Glutamatergic neuron (in vitro differentiated cells): ENCODE measurements around the gene NEMP1. TPM values are rescaled to one million over a fixed set of nuclear protein-coding genes. Genes with fewer than 3 reads are reported as not detected.
"Not testable (repeated sequence)": the region's sequence is repeated elsewhere in the genome, so short reads cannot be mapped to it uniquely, and the experiment has no call there.

Source experiments
- DNase-seq: peaks from one replicate; pipeline ENCODE4 v3.0.0; 2022
- H3K27ac Mint-ChIP-seq: one replicate; pipeline ENCODE4 v1.8.0; 2020; ENCODE audit warnings: mild to moderate bottlenecking, mixed read lengths, inconsistent platforms; ENCODE audit not compliant: unreplicated experiment
- H3K27me3 Mint-ChIP-seq: one replicate; pipeline ENCODE4 v1.8.0; 2020; ENCODE audit warnings: mild to moderate bottlenecking, moderate library complexity, mixed read lengths, inconsistent platforms; ENCODE audit not compliant: unreplicated experiment
- H3K36me3 Mint-ChIP-seq: one replicate; pipeline ENCODE4 v1.8.0; 2020; ENCODE audit warnings: mild to moderate bottlenecking, mixed read lengths, inconsistent platforms; ENCODE audit not compliant: unreplicated experiment
- H3K4me1 Mint-ChIP-seq: one replicate; pipeline ENCODE4 v1.8.0; 2020; ENCODE audit warnings: mild to moderate bottlenecking, low read depth, mixed read lengths, inconsistent platforms; ENCODE audit not compliant: unreplicated experiment
- H3K4me3 Mint-ChIP-seq: one replicate; pipeline ENCODE4 v1.8.0; 2020; ENCODE audit warnings: mild to moderate bottlenecking, mixed read lengths, inconsistent platforms; ENCODE audit not compliant: unreplicated experiment
- H3K9me3 Mint-ChIP-seq: one replicate; pipeline ENCODE4 v1.8.0; 2020; ENCODE audit warnings: mild to moderate bottlenecking, moderate library complexity, mixed read lengths, inconsistent platforms; ENCODE audit not compliant: unreplicated experiment
- total RNA-seq: library from RNA; stranded (reverse); fragmentation: NEBNext Ultra II Directional; extraction: Animal tissue kit (Norgen Biotek cat#: 25700); gene quantifications from one replicate; pipeline ENCODE4 v1.2.1, GENCODE V29; 2021; ENCODE audit not compliant: unreplicated experiment
- TF ChIP-seq, protein P1 (sequence below): fragments of 200-600 bp; sonication (generic); IDR thresholded peaks from one replicate; pipeline ENCODE4 v1.5.0; 2021; ENCODE audit not compliant: partially characterized antibody, unreplicated experiment

Gene NEMP1
- total RNA-seq, 1 donor from 2014 or later = 11.5 TPM

DNA sequence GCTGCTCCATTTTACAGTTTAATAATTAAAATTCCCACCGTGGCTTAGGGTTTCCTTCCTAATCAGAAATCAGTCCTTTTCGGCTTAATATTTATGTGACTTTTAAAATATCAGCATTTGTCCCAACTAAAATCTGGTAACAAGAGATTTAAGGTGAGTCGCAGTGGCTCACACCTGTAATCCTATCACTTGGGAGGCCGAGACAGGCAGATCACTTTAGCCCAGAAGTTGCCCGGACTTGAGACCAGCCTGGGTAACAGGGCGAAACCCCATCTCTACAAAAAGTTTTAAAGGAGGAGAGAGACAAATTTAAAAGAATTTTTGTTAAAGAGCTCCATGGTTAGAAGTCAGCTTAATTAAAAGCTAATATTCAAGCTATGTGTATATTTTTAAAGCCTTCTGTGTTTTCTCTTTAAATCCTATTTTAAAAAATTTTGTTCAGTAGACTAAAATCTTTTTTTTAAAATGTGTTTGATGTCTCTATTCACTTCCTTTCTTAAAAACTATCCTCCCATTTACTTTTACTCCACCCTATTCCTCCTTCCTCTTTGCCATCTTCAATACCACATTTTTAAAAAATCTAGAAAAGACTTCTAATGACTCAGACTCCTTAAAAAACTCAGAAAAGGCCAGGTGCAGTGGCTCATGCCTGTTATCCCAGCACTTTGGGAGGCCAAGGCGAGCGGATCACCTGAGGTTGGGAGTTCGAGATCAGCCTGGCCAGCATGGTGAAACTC lies 58.4 kb downstream of the NEMP1 start:
- TF ChIP-seq, protein P1, sequence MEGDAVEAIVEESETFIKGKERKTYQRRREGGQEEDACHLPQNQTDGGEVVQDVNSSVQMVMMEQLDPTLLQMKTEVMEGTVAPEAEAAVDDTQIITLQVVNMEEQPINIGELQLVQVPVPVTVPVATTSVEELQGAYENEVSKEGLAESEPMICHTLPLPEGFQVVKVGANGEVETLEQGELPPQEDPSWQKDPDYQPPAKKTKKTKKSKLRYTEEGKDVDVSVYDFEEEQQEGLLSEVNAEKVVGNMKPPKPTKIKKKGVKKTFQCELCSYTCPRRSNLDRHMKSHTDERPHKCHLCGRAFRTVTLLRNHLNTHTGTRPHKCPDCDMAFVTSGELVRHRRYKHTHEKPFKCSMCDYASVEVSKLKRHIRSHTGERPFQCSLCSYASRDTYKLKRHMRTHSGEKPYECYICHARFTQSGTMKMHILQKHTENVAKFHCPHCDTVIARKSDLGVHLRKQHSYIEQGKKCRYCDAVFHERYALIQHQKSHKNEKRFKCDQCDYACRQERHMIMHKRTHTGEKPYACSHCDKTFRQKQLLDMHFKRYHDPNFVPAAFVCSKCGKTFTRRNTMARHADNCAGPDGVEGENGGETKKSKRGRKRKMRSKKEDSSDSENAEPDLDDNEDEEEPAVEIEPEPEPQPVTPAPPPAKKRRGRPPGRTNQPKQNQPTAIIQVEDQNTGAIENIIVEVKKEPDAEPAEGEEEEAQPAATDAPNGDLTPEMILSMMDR = no peak
- Mint-ChIP-seq H3K36me3 (no peaks in the 10 kb centered on the region), H3K4me3 (no peak overlapping the region), H3K27ac (no peak overlapping the region), H3K27me3 (peaks cover 5% of the 10 kb centered on the region), H3K9me3 (peaks cover 2% of the 10 kb centered on the region), H3K4me1 (no peaks in the 10 kb centered on the region)
- no peak for DNase-seq

DNA sequence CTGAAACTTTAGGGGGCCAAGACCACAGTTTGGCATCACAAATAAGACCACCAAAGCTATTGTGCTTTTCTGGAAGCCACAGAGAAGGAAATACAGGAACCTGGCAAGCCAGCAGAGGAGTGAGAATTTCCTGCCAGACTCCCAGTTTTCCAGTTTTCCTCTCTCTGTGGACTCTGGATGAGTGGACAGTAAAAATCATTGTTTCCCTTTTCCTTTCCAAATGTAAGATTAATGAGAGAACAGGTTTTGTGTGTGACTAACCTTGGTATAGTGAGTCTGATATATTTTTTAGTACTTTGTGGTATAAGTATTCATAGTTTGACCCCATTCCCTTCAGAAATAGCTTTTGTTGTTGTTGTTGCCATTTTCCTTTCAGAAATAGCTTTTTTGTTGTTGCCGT lies 59.7 kb downstream of the NEMP1 start:
- H3K4me3 Mint-ChIP-seq = no peak overlapping the region
- H3K4me1 Mint-ChIP-seq = no peaks in the 10 kb centered on the region
- TF ChIP-seq, protein P1 = no peak
- no peaks in the 10 kb centered on the region for H3K36me3 Mint-ChIP-seq
- DNase-seq = no peak
- peaks cover 2% of the 10 kb centered on the region for H3K9me3 Mint-ChIP-seq
- H3K27ac Mint-ChIP-seq = no peak overlapping the region
- H3K27me3 Mint-ChIP-seq = peaks cover 6% of the 10 kb centered on the region

DNA sequence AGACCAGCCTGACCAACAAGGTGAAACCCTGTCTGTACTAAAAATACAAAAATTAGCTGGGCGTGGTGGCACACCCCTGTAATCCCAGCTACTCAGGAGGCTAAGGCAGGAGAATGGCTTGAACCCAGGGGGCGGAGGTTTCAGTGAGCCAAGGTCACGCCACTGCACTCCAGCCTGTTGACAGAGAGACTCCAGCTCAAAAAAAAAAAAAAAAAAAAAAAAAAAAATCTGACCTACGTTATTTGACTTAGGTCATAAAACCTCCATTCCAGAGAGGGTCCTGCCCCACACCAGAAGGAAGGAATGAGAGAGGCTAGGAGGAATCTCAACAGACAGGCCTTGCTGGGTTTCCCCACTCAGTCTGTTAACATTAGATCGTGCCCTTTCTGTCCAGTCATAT lies 60.2 kb downstream of the NEMP1 start:
- not testable (repeated sequence) for H3K36me3 Mint-ChIP-seq, DNase-seq, H3K4me1 Mint-ChIP-seq, H3K9me3 Mint-ChIP-seq, H3K27me3 Mint-ChIP-seq, H3K4me3 Mint-ChIP-seq, H3K27ac Mint-ChIP-seq

DNA sequence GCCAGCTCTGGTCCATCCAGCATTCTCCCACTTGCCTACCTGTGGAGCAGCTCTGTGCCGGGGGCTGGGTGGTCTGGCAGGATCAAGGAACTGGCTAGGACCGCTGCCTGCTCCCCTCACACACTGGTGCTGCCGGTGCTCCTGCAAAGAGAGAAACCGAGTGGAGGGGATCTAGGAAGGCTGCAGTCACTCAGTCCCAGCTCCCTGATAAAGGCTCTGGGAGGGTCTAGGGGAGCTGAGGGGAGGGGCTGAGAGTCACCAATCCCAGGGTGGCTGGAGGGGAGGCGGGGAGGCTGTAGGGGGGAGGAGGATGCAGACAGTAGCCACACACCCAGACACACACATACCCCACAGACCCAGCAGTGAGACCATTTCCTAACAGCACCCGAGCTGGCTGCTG lies 62.2 kb downstream of the NEMP1 start, which contains the start of gene TAC3:
Gene TAC3, minus strand, starts transcription at position 182 of the 400 bp plus-strand sequence. CDS start 732 bp downstream, outside the sequence.
- Mint-ChIP-seq H3K4me1 (no peaks in the 10 kb centered on the region), H3K9me3 (peaks cover 2% of the 10 kb centered on the region), H3K27me3 (peaks cover 5% of the 10 kb centered on the region), H3K4me3 (no peak within 1 kb of the TSS), H3K36me3 (no peaks in the 10 kb centered on the region), H3K27ac (no peak within 1 kb of the TSS)
- no peak for DNase-seq
- TF ChIP-seq, protein P1 = no peak

DNA sequence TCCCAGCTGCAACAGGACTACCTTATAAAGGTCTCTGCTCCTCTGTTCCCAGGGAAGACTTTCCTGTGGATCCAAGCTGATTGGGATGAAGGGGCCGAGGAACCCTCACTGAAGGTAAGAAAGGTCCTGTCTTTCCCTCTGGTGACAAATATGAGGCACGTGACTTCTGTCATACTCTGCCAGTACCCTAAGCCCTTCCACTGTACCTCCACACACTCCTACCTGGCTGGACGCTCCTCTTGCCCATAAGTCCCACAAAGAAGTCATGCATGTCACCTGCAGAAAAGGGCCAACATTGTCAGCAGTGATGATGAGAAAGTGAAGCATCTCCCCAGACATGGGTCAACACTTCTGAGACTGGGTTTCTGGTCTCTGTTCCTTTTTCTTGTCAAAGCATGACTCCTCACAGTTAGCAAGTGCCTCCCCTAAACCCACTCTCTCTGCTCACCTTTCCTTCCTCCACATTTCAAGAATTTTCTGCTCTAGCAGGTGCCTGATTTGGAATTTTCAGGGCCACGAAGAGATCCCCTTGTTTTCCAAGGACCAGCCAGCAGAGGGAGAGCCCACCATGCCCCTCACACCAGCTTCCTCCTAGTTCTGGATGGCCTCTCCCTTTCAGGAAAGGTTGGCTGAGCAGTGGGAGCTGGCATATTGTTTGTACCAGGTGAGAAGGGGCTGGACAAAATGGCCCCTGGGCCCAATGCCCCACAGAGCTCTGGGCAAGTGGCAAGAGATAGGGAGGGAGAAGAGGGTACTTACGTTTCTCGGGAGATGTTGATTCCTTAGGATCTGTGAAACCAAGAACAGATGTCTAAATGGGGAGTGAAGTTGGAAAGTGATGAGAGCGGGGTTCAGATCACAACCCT lies 65.8 kb downstream of the NEMP1 start:
- Mint-ChIP-seq H3K4me3 (peak overlapping the region; percentile 70), H3K4me1 (no peaks in the 10 kb centered on the region), H3K27ac (no peak overlapping the region)

More for the DNA sequence above, 65.8 kb downstream of the NEMP1 start:
- TF ChIP-seq, protein P1 = no peak
- Mint-ChIP-seq H3K9me3 (no peaks in the 10 kb centered on the region), H3K36me3 (no peaks in the 10 kb centered on the region), H3K27me3 (peaks cover 5% of the 10 kb centered on the region)
- DNase-seq = no peak
